Esophagus squamous epithelium (tissue), 5 donors: ENCODE measurements around the gene ADCY5. TPM values are rescaled to one million over a fixed set of nuclear protein-coding genes. Genes with fewer than 3 reads are reported as not detected.
A peak's percentile ranks its signal among the peaks of the same experiment; 100 is the strongest.

ENCODE experiments used
- DNase-seq: peaks from one replicate; lab custom pipeline; 2025; lab: John Stamatoyannopoulos, UW
- H3K27ac ChIP-seq, 4 donors: fragments of 200-600 bp; sonication (generic); one replicate each; pipeline ENCODE4 v1.5.1; 2016 to 2019; ENCODE audit warnings: mild to moderate bottlenecking in 1 of 4
- H3K27me3 ChIP-seq, 4 donors: fragments of 200-600 bp; sonication (generic); 1 replicate in 3 of 4; 2 replicates in 1 of 4; pipeline versions ENCODE4 v1.5.1 to v1.6.0; 2017 to 2021; ENCODE audit warnings: antibody characterized with exemption in 1 of 4
- H3K36me3 ChIP-seq, 3 donors: fragments of 200-600 bp; sonication (generic); one replicate each; pipeline ENCODE4 v1.5.1; 2016 to 2019
- H3K4me1 ChIP-seq, 3 donors: fragments of 200-600 bp; sonication (generic); one replicate each; pipeline ENCODE4 v1.5.1; 2017 to 2019
- H3K4me3 ChIP-seq, 4 donors: fragments of 200-600 bp; sonication (generic); 1 replicate in 3 of 4; 2 replicates in 1 of 4; pipeline ENCODE4 v1.5.1; 2016 to 2019; ENCODE audit warnings: mild to moderate bottlenecking in 2 of 4, moderate library complexity in 1 of 4
- H3K9me3 ChIP-seq, 3 donors: fragments of 200-600 bp; sonication (generic); one replicate each; pipeline ENCODE4 v1.5.1; 2016 to 2019
- CTCF ChIP-seq, 6 experiments: fragments of 450-650 bp in 4 of 6; fragments of 200-600 bp in 2 of 6; sonication (generic) in 2 of 6; IDR thresholded peaks; one replicate each; pipeline ENCODE4 v1.5.1; 2016 to 2019; ENCODE audit warnings: antibody characterized with exemption in 6 of 6, mild to moderate bottlenecking in 4 of 6, moderate library complexity in 4 of 6
- POLR2A ChIP-seq, 4 donors: fragments of 450-650 bp; IDR thresholded peaks; one replicate each; pipeline ENCODE4 v1.6.1; 2017; ENCODE audit warnings: antibody characterized with exemption in 4 of 4, mild to moderate bottlenecking in 4 of 4, moderate library complexity in 3 of 4
- WGBS, 2 donors: methylation state at CpG; one replicate each; pipeline ENCODE4 v1.1.5; 2018; 5-methylcytosine and 5-hydroxymethylcytosine counted together
- intact Hi-C: fragments of 100-400 bp; cut with DNase I; formaldehyde crosslinking; loops from one replicate; pipeline ENCODE4 v1.15.0; 2022
- total RNA-seq, 4 donors: library from RNA; depleted of rRNA; stranded (reverse); fragments of >200 nt; gene quantifications; one replicate each; pipeline ENCODE4 v1.1.0, GENCODE V29; 2016
- donor health status: DM: yes; HTN: yes; CAD: no.

The ADCY5 gene
- total RNA-seq, 4 donors from 2014 or later, result 0.72 to 17.4 (median 5.3) TPM

- Histone ChIP-seq H3K4me1 (peaks cover 0 to 40% (median 24%) of the 10 kb centered on the region in 3 donors), H3K4me3 (no peak overlapping the region), H3K36me3 (no peaks in the 10 kb centered on the region), H3K9me3 (no peaks in the 10 kb centered on the region), H3K27ac (peak overlapping the region in 3 of 4 donors; percentile 57 to 88 (median 81)), H3K27me3 (no peaks in the 10 kb centered on the region)
- WGBS, 2 donors, result 25 to 44% methylated on average over 6 of the region's 6 CpGs
- intact Hi-C loops, result no loop called here
- no peak for DNase-seq
- TF ChIP-seq CTCF (IDR thresholded peaks at IDR 0.05), result no peak
- TF ChIP-seq POLR2A (IDR thresholded peaks at IDR 0.05), result no peak
These were observed 49.2 kb downstream of the ADCY5 start for GRCh38 chr3:123399653-123400052.

GRCh38 chr3:123397921-123398785 lies 50.7 kb downstream of the ADCY5 start:
- 67 to 74% methylated on average over 9 to 11 of the region's 13 CpGs for WGBS, 2 donors
- TF ChIP-seq CTCF (IDR thresholded peaks at IDR 0.05) (no peak), POLR2A (IDR thresholded peaks at IDR 0.05) (no peak)
- Histone ChIP-seq H3K27me3 (no peaks in the 10 kb centered on the region), H3K27ac (peak overlapping the region; percentile 42 to 88 (median 71)), H3K4me1 (peaks cover 0 to 40% (median 24%) of the 10 kb centered on the region in 3 donors), H3K36me3 (no peaks in the 10 kb centered on the region), H3K4me3 (no peak overlapping the region), H3K9me3 (no peaks in the 10 kb centered on the region)
- intact Hi-C loops, result no loop called here
- no peak for DNase-seq

- DNase-seq, result no peak
- WGBS, 2 donors, result 25 to 60% methylated on average over 1 to 2 of the region's 5 CpGs
These were observed 51.8 kb downstream of the ADCY5 start for GRCh38 chr3:123397050-123397590.

GRCh38 chr3:123396171-123397049 lies 52.5 kb downstream of the ADCY5 start:
- WGBS, 2 donors, result 13 to 19% methylated on average over 7 to 8 of the region's 8 CpGs
- Histone ChIP-seq H3K27me3 (no peaks in the 10 kb centered on the region), H3K27ac (peak overlapping the region; percentile 42 to 88 (median 71)), H3K4me3 (peak overlapping the region in 1 of 4 donors; percentile 23), H3K4me1 (peaks cover 0 to 58% (median 24%) of the 10 kb centered on the region in 3 donors), H3K9me3 (no peaks in the 10 kb centered on the region), H3K36me3 (no peaks in the 10 kb centered on the region)
- intact Hi-C loops, result no loop called here
- no peak for DNase-seq
- TF ChIP-seq POLR2A (IDR thresholded peaks at IDR 0.05), result no peak

More at GRCh38 chr3:123397050-123397590, 51.8 kb downstream of the ADCY5 start:
- peak overlapping the region in 1 of 4 donors; percentile 23 for H3K4me3 ChIP-seq
- H3K9me3 ChIP-seq, result no peaks in the 10 kb centered on the region
- peak overlapping the region; percentile 42 to 88 (median 71) for H3K27ac ChIP-seq
- intact Hi-C loops, result no loop called here
- no peaks in the 10 kb centered on the region for H3K27me3 ChIP-seq
- no peak for TF ChIP-seq CTCF (IDR thresholded peaks at IDR 0.05)
- TF ChIP-seq POLR2A (IDR thresholded peaks at IDR 0.05), result no peak
- H3K4me1 ChIP-seq, result peaks cover 0 to 51% (median 24%) of the 10 kb centered on the region in 3 donors
- H3K36me3 ChIP-seq, result no peaks in the 10 kb centered on the region

GRCh38 chr3:123395235-123395634 lies 53.7 kb downstream of the ADCY5 start:
- Histone ChIP-seq H3K9me3 (no peaks in the 10 kb centered on the region), H3K27me3 (no peaks in the 10 kb centered on the region), H3K4me3 (no peak overlapping the region), H3K4me1 (peaks cover 0 to 70% (median 24%) of the 10 kb centered on the region in 3 donors), H3K36me3 (no peaks in the 10 kb centered on the region), H3K27ac (peak overlapping the region in 3 of 4 donors; percentile 23 to 62 (median 58))
- DNase-seq, result no peak
- intact Hi-C loops, result no loop called here
- no peak for TF ChIP-seq POLR2A (IDR thresholded peaks at IDR 0.05)
- no peak for TF ChIP-seq CTCF (IDR thresholded peaks at IDR 0.05)
- 91 to 93% methylated on average over 5 of the region's 5 CpGs for WGBS, 2 donors
